IMR-90 (cell line): ENCODE data around the gene H2BW1. TPM values are rescaled to one million over a fixed set of nuclear protein-coding genes. Genes with fewer than 3 reads are reported as not detected.

Experiments used
- ATAC-seq: fragments of 200-7000 bp; cut with Tn5 transposase; 2 replicates; pipeline ENCODE4 v1.9.1; 2020; ENCODE audit warnings: low read depth, mild to moderate bottlenecking, moderate library complexity
- BruUV-seq: library from RNA; stranded (reverse); fragments of 400-500 nt; replicated peaks from 2 replicates; lab custom pipeline; 2021; lab: Mats Ljungman, UMichigan
- CTCF ChIA-PET: fragments of 300-600 bp; formaldehyde crosslinking; extraction: SDS; loops from one replicate; lab custom pipeline; 2021; ENCODE audit warnings: antibody characterized with exemption; lab: Yijun Ruan, JAX
- POLR2A ChIA-PET: fragments of 300-600 bp; sonication (Branson Sonifier 250); formaldehyde crosslinking; loops from one replicate; lab custom pipeline; 2022; ENCODE audit warnings: antibody characterized with exemption; ENCODE audit not compliant: unreplicated experiment; lab: Charles Lee
- DNase-seq: peaks from one replicate; pipeline ENCODE4 v3.0.0; 2013
- H2AFZ ChIP-seq: replicated peaks from 2 replicates; pipeline ENCODE3; 2013; ENCODE audit warnings: low read length, mild to moderate bottlenecking; ENCODE audit not compliant: poor library complexity
- H2AK5ac ChIP-seq: 2 replicates; pipeline ENCODE4 v1.6.1; 2013; ENCODE audit warnings: low read depth, low read length, inconsistent platforms
- H2AK9ac ChIP-seq: replicated peaks from 2 replicates; pipeline ENCODE3; 2013; ENCODE audit warnings: mild to moderate bottlenecking, low read depth, low read length, moderate library complexity; ENCODE audit not compliant: poor library complexity
- H2BK120ac ChIP-seq: 2 replicates; pipeline ENCODE4 v1.6.1; 2013; ENCODE audit warnings: low read depth, low read length, inconsistent platforms
- H2BK15ac ChIP-seq: 3 replicates; pipeline ENCODE4 v1.6.1; 2013; ENCODE audit warnings: low read depth, low read length, inconsistent platforms
- H2BK20ac ChIP-seq: 2 replicates; pipeline ENCODE4 v1.6.1; 2013; ENCODE audit warnings: low read depth, mild to moderate bottlenecking, inconsistent platforms, low read length, moderate library complexity
- H2BK5ac ChIP-seq: 2 replicates; pipeline ENCODE4 v1.6.1; 2013; ENCODE audit warnings: mild to moderate bottlenecking, low read depth, low read length, inconsistent platforms; ENCODE audit not compliant: poor library complexity, severe bottlenecking
- H3K14ac ChIP-seq: replicated peaks from 2 replicates; pipeline ENCODE4 v1.6.1; 2013; ENCODE audit warnings: low read depth, low read length, inconsistent platforms
- H3K18ac ChIP-seq: 2 replicates; pipeline ENCODE4 v1.6.1; 2013; ENCODE audit warnings: low read depth, low read length, control low read depth
- H3K23ac ChIP-seq: 2 replicates; pipeline ENCODE4 v1.6.1; 2013; ENCODE audit warnings: low read depth, low read length, inconsistent platforms
- H3K27ac ChIP-seq: 2 replicates; pipeline ENCODE4 v1.5.1; 2013; ENCODE audit warnings: mild to moderate bottlenecking, control low read depth, low read length; ENCODE audit not compliant: insufficient read depth
- H3K27me3 ChIP-seq: 2 replicates; pipeline ENCODE4 v1.6.1; 2013; ENCODE audit warnings: low read length; ENCODE audit not compliant: control insufficient read depth, insufficient read depth
- H3K36me3 ChIP-seq: 2 replicates; pipeline ENCODE4 v1.6.1; 2013; ENCODE audit warnings: low read length, mixed read lengths; ENCODE audit not compliant: control insufficient read depth, insufficient read depth
- H3K4ac ChIP-seq: 2 replicates; pipeline ENCODE4 v1.6.1; 2013; ENCODE audit warnings: low read depth, low read length, inconsistent platforms
- H3K4me1 ChIP-seq: 2 replicates; pipeline ENCODE4 v1.6.1; 2013; ENCODE audit warnings: low read length, mixed read lengths; ENCODE audit not compliant: control insufficient read depth, insufficient read depth
- H3K4me2 ChIP-seq: 2 replicates; pipeline ENCODE4 v1.6.1; 2013; ENCODE audit warnings: low read depth, mild to moderate bottlenecking, control low read depth, low read length, moderate library complexity
- H3K4me3 ChIP-seq: 2 replicates; pipeline ENCODE4 v1.5.1; 2013; ENCODE audit warnings: low read depth, mild to moderate bottlenecking, control low read depth, low read length, moderate library complexity; ENCODE audit not compliant: insufficient read depth
- H3K56ac ChIP-seq: 2 replicates; pipeline ENCODE4 v1.6.1; 2013; ENCODE audit warnings: low read length, inconsistent platforms; ENCODE audit not compliant: insufficient read depth; ENCODE audit errors: extremely low read depth
- H3K79me1 ChIP-seq, 2 experiments: 2 replicates each; pipeline ENCODE4 v1.6.1; 2013; ENCODE audit warnings: low read length in 2 of 2, inconsistent platforms in 1 of 2, low read depth in 1 of 2
- H3K9ac ChIP-seq: 2 replicates; pipeline ENCODE4 v1.6.1; 2013; ENCODE audit warnings: low read depth, low read length, control low read depth
- H3K9me1 ChIP-seq: 2 replicates; pipeline ENCODE4 v1.6.1; 2013; ENCODE audit warnings: low read length, inconsistent platforms; ENCODE audit not compliant: insufficient read depth
- H3K9me3 ChIP-seq: 2 replicates; pipeline ENCODE4 v1.6.1; 2013; ENCODE audit warnings: low read length; ENCODE audit not compliant: control insufficient read depth, insufficient read depth
- H4K20me1 ChIP-seq: 2 replicates; pipeline ENCODE4 v1.6.1; 2013; ENCODE audit warnings: low read length, inconsistent platforms; ENCODE audit not compliant: insufficient read depth
- H4K5ac ChIP-seq: 2 replicates; pipeline ENCODE4 v1.6.1; 2013; ENCODE audit warnings: mild to moderate bottlenecking, low read depth, low read length, control low read depth
- H4K8ac ChIP-seq, 2 experiments: 2 replicates each; pipeline ENCODE4 v1.6.1; 2013; ENCODE audit warnings: low read depth in 2 of 2, low read length in 2 of 2, control low read depth in 1 of 2, inconsistent platforms in 1 of 2
- H4K91ac ChIP-seq: 2 replicates; pipeline ENCODE4 v1.6.1; 2013; ENCODE audit warnings: low read depth, low read length, inconsistent platforms; ENCODE audit not compliant: insufficient read depth
- BHLHE40 ChIP-seq: fragments of 150-350 bp; IDR thresholded peaks from 2 replicates; pipeline ENCODE4 v1.6.1; 2016; ENCODE audit warnings: mild to moderate bottlenecking, low read depth, low read length
- CEBPB ChIP-seq: IDR thresholded peaks from 2 replicates; pipeline ENCODE4 v1.6.1; 2012; ENCODE audit warnings: low read depth, low read length, improper control_type of control experiment
- NFE2L2 ChIP-seq: fragments of 150-350 bp; IDR thresholded peaks from 2 replicates; pipeline ENCODE4 v1.6.1; 2016; ENCODE audit warnings: low read depth, mild to moderate bottlenecking, low read length
- RCOR1 ChIP-seq: IDR thresholded peaks from 2 replicates; pipeline ENCODE4 v1.6.1; 2012; ENCODE audit warnings: mild to moderate bottlenecking, low read length, improper control_type of control experiment; ENCODE audit not compliant: insufficient replicate concordance
- RFX5 ChIP-seq: IDR thresholded peaks from 2 replicates; pipeline ENCODE4 v1.8.0; 2012; ENCODE audit warnings: low read depth, mild to moderate bottlenecking, low read length, moderate library complexity
- SMC3 ChIP-seq: fragments of 150-350 bp; IDR thresholded peaks from 2 replicates; pipeline ENCODE4 v1.6.1; 2016; ENCODE audit warnings: low read depth, mild to moderate bottlenecking, antibody characterized with exemption, low read length, moderate library complexity
- WGBS, 2 experiments: methylation state at CpG; one replicate each; pipeline versions ENCODE4 v1.1.5 to v1.1.7; 2013; ENCODE audit warnings: missing lambda C conversion rate in 2 of 2; ENCODE audit not compliant: insufficient read length in 1 of 2; ENCODE audit errors: extremely low coverage in 2 of 2; 5-methylcytosine and 5-hydroxymethylcytosine counted together
- dilution Hi-C: fragments of 300-500 bp; cut with HindIII; formaldehyde crosslinking; loops from one replicate; pipeline ENCODE4 v1.14.3; 2018; ENCODE audit warnings: low sequenced_read_pairs; ENCODE audit not compliant: unreplicated experiment
- in situ Hi-C: fragments of 300-500 bp; cut with MboI; formaldehyde crosslinking; loops from 3 replicates; pipeline ENCODE4 v1.14.3; 2019; ENCODE audit warnings: low sequenced_read_pairs, inconsistent platforms, mixed read lengths
- intact Hi-C: fragments of 100-400 bp; cut with micrococcal nuclease; formaldehyde crosslinking; loops from 2 replicates; pipeline ENCODE4 v1.10.0; 2022
- polyA plus RNA-seq, 3 experiments: library from polyadenylated mRNA; depleted of rRNA; stranded (reverse); fragments of >200 nt; gene quantifications; 2 replicates each; pipeline ENCODE4 v1.2.3, GENCODE V29; 2012; ENCODE audit warnings: low replicate concordance in 1 of 3
- total RNA-seq: library from RNA; depleted of rRNA; stranded (reverse); fragments of >200 nt; gene quantifications from 2 replicates; pipeline ENCODE4 v1.2.3, GENCODE V29; 2012
- TF ChIP-seq, protein P1 (sequence below): fragments of 150-350 bp; IDR thresholded peaks from 2 replicates; pipeline ENCODE4 v1.6.1; 2017; ENCODE audit warnings: mild to moderate bottlenecking, antibody characterized with exemption, low read length, low read depth
- TF ChIP-seq, protein P2 (sequence below): fragments of 150-350 bp; IDR thresholded peaks from 2 replicates; pipeline ENCODE4 v1.6.1; 2016; ENCODE audit warnings: low read depth, mild to moderate bottlenecking, low read length, moderate library complexity, borderline replicate concordance

H2BW1 gene
- total and polyA plus RNA-seq, 2 of the 4 experiments (the other 2 are of a cell fraction): not detected

DNA sequence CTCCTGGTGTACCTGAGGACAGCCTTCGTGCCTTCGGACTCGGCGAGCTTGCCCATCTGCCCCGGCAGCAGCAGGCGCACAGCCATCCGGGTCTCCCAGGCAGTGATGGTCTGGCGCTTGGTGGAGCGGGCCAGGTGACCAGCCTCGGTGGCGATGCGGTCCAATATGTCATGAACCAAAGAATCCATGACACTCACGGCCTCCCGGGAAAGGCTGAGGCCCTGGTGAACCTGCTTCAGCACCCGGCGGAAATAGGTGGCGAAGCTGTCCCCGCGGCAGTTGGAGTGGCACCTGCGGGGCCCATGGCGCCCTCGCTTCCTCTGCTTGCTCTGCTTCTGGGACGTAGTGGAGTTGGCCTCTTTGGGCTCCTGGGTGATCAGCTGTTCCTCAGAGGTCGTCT is 350 bp downstream of the H2BW1 start:
- TF ChIP-seq RCOR1: no peak
- TF ChIP-seq, protein P1, sequence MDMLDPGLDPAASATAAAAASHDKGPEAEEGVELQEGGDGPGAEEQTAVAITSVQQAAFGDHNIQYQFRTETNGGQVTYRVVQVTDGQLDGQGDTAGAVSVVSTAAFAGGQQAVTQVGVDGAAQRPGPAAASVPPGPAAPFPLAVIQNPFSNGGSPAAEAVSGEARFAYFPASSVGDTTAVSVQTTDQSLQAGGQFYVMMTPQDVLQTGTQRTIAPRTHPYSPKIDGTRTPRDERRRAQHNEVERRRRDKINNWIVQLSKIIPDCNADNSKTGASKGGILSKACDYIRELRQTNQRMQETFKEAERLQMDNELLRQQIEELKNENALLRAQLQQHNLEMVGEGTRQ: no peak
- TF ChIP-seq SMC3: no peak
- TF ChIP-seq, protein P2, sequence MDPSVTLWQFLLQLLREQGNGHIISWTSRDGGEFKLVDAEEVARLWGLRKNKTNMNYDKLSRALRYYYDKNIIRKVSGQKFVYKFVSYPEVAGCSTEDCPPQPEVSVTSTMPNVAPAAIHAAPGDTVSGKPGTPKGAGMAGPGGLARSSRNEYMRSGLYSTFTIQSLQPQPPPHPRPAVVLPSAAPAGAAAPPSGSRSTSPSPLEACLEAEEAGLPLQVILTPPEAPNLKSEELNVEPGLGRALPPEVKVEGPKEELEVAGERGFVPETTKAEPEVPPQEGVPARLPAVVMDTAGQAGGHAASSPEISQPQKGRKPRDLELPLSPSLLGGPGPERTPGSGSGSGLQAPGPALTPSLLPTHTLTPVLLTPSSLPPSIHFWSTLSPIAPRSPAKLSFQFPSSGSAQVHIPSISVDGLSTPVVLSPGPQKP: no peak
- no peak for TF ChIP-seq NFE2L2
- TF ChIP-seq CEBPB: no peak
- no peak for TF ChIP-seq RFX5
- no peak for TF ChIP-seq BHLHE40
- H3K79me1 ChIP-seq: no peaks in the 10 kb centered on the region
- dilution Hi-C loops: no loop called here
- POLR2A ChIA-PET: no interaction called here
- no peak overlapping the region for H4K5ac ChIP-seq
- no peak overlapping the region for H2BK5ac ChIP-seq
- H3K9me1 ChIP-seq: no peaks in the 10 kb centered on the region
- BruUV-seq: no TSS peak
- no peak overlapping the region for H4K91ac ChIP-seq
- no peak overlapping the region for H2AK9ac ChIP-seq
- no peak overlapping the region for H3K27ac ChIP-seq
- H4K20me1 ChIP-seq: no peaks in the 10 kb centered on the region
- no peak overlapping the region for H2BK120ac ChIP-seq
- H3K4me1 ChIP-seq: no peaks in the 10 kb centered on the region
- no peaks in the 10 kb centered on the region for H3K36me3 ChIP-seq
- no peak overlapping the region for H3K4me2 ChIP-seq
- H3K18ac ChIP-seq: no peak overlapping the region
- H3K23ac ChIP-seq: no peak overlapping the region
- H2AFZ ChIP-seq: no peak overlapping the region
- DNase-seq (no peak), ATAC-seq (no peak)
- peaks cover 2% of the 10 kb centered on the region; the same call in 1 of the 2 replicates for H3K9me3 ChIP-seq
- no peak overlapping the region for H3K4ac ChIP-seq
- WGBS, 2 experiments: 77% methylated on average over 20 of the region's 24 CpGs; no CpG with 5 or more reads in 1 of the 2 experiments
- H3K9ac ChIP-seq: no peak overlapping the region
- no peak overlapping the region for H3K4me3 ChIP-seq
- in situ Hi-C loops: no loop called here
- peaks cover 5% of the 10 kb centered on the region for H3K27me3 ChIP-seq
- no peak overlapping the region for H4K8ac ChIP-seq
- H3K14ac ChIP-seq: no peak overlapping the region
- no peak overlapping the region for H2BK15ac ChIP-seq
- intact Hi-C loops: no loop called here
- CTCF ChIA-PET: no interaction called here
- no peak overlapping the region for H2BK20ac ChIP-seq
- no peak overlapping the region for H2AK5ac ChIP-seq
- no peak overlapping the region for H3K56ac ChIP-seq
